AG20443 (cell line): Measurements from ENCODE around the gene UBTD2.
A peak's percentile ranks its signal among the peaks of the same experiment; 100 is the strongest.

Source experiments
- DNase-seq: peaks from one replicate; pipeline ENCODE4 v3.0.0; 2012; ENCODE audit warnings: low spot score, mixed read lengths

UBTD2 gene

GRCh38 chr5:172194985-172195774, 88.4 kb downstream of the UBTD2 start:
- DNase-seq, result no peak

GRCh38 chr5:172193872-172194271, 89.7 kb downstream of the UBTD2 start, which contains the start of gene EFCAB9:
Gene EFCAB9, plus strand, starts transcription at chr5:172194172. Its CDS starts 1 bp downstream, at chr5:172194173.
- DNase-seq, result no peak

GRCh38 chr5:172189693-172190296, 93.8 kb downstream of the UBTD2 start:
- DNase-seq, result no peak

GRCh38 chr5:172188893-172189692, 94.5 kb downstream of the UBTD2 start:
- DNase-seq, result no peak

- peak; percentile 98 for DNase-seq
Observed at GRCh38 chr5:172188033-172188892, 95.3 kb downstream of the UBTD2 start, which contains the start of gene STK10. Gene STK10, minus strand, starts transcription at chr5:172188224. Its CDS starts 182 bp downstream, at chr5:172188042.

- peak; percentile 78 for DNase-seq
Observed at GRCh38 chr5:172187118-172188032, 96.2 kb downstream of the UBTD2 start.

GRCh38 chr5:172186114-172186695, 97.4 kb downstream of the UBTD2 start:
- no peak for DNase-seq

GRCh38 chr5:172185096-172185461, 98.5 kb downstream of the UBTD2 start:
- DNase-seq, result no peak

- DNase-seq, result no peak
Observed at GRCh38 chr5:172183881-172184280, 99.7 kb downstream of the UBTD2 start.

GRCh38 chr5:172182291-172182690, 101.3 kb downstream of the UBTD2 start:
- DNase-seq, result no peak

GRCh38 chr5:172180936-172181335, 102.6 kb downstream of the UBTD2 start:
- no peak for DNase-seq

GRCh38 chr5:172178991-172179989, 104.3 kb downstream of the UBTD2 start:
- DNase-seq, result no peak

GRCh38 chr5:172178301-172178987, 105.1 kb downstream of the UBTD2 start:
- DNase-seq, result no peak

- no peak for DNase-seq
Observed at GRCh38 chr5:172177176-172177575, 106.4 kb downstream of the UBTD2 start.

GRCh38 chr5:172175263-172175719, 108.3 kb downstream of the UBTD2 start:
- no peak for DNase-seq

- DNase-seq, result peak; percentile 46
Observed at GRCh38 chr5:172173564-172174153, 109.9 kb downstream of the UBTD2 start.

- DNase-seq, result no peak
Observed at GRCh38 chr5:172172912-172173563, 110.5 kb downstream of the UBTD2 start.
